Measurements from ENCODE around the gene RAB40C. TPM values are rescaled to one million over a fixed set of nuclear protein-coding genes. Genes with fewer than 3 reads are reported as not detected.

RAB40C gene
- total RNA-seq, 1 donor = 11.2 TPM

DNA sequence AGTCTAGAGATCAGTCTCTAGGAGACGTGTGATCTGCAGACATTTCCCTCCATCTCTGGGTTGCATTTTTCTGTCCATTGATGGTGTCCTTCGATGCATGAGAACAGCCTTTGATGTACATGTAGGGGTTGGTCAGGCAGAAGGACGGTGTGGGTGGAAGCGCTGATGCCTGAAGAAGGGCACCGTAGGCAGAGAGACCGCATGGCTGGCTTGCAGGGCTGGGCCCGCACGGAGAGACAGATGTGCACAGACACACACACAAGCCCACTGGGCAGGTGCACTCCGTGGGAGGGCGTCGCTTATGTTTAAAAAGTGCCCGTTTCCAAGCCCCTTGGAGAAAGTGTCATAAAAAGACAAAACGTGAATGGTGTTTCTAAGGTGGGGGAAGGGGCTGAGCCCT is 25.3 kb downstream of the RAB40C start:
- Histone ChIP-seq H3K27me3 (ENCODE audit: insufficient read depth, low read length) (no peaks in the 10 kb centered on the region), H3K4me3 (ENCODE audit: insufficient read depth, low read length) (no peak overlapping the region), H3K79me2 (ENCODE audit: insufficient read depth, low read length) (peaks cover 18% of the 10 kb centered on the region), H2AFZ (ENCODE audit: low read length) (no peak overlapping the region), H3K27ac (ENCODE audit: low read depth, low read length) (no peak overlapping the region), H3K4me1 (ENCODE audit: insufficient read depth, low read length) (no peaks in the 10 kb centered on the region), H3K4me2 (ENCODE audit: insufficient read depth, low read length) (no peak overlapping the region), H3K36me3 (ENCODE audit: insufficient read depth, low read length) (no peaks in the 10 kb centered on the region), H4K20me1 (ENCODE audit: insufficient read depth, low read length) (peaks cover 12% of the 10 kb centered on the region), H3K9me3 (ENCODE audit: low read depth, low read length) (no peaks in the 10 kb centered on the region)
- TF ChIP-seq, protein P1, sequence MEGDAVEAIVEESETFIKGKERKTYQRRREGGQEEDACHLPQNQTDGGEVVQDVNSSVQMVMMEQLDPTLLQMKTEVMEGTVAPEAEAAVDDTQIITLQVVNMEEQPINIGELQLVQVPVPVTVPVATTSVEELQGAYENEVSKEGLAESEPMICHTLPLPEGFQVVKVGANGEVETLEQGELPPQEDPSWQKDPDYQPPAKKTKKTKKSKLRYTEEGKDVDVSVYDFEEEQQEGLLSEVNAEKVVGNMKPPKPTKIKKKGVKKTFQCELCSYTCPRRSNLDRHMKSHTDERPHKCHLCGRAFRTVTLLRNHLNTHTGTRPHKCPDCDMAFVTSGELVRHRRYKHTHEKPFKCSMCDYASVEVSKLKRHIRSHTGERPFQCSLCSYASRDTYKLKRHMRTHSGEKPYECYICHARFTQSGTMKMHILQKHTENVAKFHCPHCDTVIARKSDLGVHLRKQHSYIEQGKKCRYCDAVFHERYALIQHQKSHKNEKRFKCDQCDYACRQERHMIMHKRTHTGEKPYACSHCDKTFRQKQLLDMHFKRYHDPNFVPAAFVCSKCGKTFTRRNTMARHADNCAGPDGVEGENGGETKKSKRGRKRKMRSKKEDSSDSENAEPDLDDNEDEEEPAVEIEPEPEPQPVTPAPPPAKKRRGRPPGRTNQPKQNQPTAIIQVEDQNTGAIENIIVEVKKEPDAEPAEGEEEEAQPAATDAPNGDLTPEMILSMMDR (IDR thresholded peaks at IDR 0.05; ENCODE audit: extremely low read depth, low read depth, low read length) = no peak
- peak; percentile 34 for DNase-seq (ENCODE audit: insufficient read length, low spot score, missing footprints)

DNA sequence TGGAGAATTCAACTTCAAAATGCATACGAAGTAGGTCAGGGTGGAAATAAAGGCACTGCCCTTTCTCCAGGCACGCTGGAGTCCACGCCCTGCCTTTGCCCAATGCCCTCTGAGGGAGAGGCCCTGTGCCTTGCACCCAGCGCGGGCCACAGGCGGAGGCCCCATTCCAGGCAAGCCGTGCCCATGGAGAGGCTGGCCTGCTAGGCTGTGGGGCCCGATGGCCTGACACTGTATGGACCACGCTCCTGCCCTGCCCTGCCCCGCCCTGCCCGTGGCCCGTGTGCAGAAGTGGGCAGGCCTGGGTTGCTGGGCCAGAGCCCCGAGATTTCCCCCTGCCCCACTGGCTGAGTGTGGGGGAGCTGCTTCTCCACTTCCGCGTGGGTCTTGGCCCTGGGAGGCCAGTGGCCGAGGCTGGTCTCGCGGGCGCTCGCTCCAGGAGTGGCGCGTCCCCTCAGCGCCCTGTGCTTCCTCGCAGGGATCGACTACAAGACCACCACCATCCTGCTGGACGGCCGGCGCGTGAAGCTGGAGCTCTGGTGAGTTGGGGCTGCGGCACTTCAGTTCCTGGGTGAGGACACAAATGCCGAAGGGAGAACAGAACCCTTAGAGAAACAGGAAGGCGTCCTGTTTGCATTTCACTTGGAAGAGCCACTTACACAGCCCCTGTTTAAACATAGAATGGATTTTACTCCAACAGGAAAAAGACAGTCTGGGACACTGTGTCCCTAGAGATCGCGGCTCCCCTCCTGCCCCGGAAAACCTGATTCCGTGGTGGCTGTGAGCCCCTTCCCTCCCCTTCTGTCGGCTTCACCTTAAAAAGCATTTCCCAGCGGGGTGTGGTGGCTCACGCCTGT is 27.1 kb downstream of the RAB40C start:
- H3K4me3 ChIP-seq (ENCODE audit: insufficient read depth, low read length) = no peak overlapping the region
- no peak overlapping the region for H2AFZ ChIP-seq (ENCODE audit: low read length)

DNA sequence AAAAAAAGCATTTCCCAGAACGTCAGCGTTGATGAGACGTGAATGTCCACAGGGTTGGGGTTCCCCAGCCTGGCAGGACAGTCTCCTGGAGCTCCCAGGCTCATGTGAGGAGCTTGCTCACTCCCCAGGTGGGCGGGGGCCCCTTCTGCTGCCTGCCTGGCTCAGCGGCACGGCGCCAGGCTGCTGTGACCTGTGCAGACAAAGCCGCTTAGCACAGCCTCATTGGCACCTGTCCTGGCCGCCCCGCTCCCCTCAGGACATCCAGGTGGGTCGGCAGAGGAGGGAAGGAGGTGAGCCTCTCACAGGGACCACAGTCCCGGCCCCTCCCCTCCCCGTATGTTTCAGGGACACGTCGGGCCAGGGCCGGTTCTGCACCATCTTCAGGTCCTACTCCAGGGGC is 28.0 kb downstream of the RAB40C start:
- H2AFZ ChIP-seq (ENCODE audit: low read length) = no peak overlapping the region
- H3K27me3 ChIP-seq (ENCODE audit: insufficient read depth, low read length) = no peaks in the 10 kb centered on the region
- peak; percentile 70 for DNase-seq (ENCODE audit: insufficient read length, low spot score, missing footprints)
- peaks cover 17% of the 10 kb centered on the region for H4K20me1 ChIP-seq (ENCODE audit: insufficient read depth, low read length)
- TF ChIP-seq, protein P1 (IDR thresholded peaks at IDR 0.05; ENCODE audit: extremely low read depth, low read depth, low read length) = no peak
- H3K79me2 ChIP-seq (ENCODE audit: insufficient read depth, low read length) = peaks cover 18% of the 10 kb centered on the region
- H3K9me3 ChIP-seq (ENCODE audit: low read depth, low read length) = no peaks in the 10 kb centered on the region
- H3K4me3 ChIP-seq (ENCODE audit: insufficient read depth, low read length) = no peak overlapping the region
- H3K36me3 ChIP-seq (ENCODE audit: insufficient read depth, low read length) = no peaks in the 10 kb centered on the region
- H3K4me2 ChIP-seq (ENCODE audit: insufficient read depth, low read length) = no peak overlapping the region
- H3K27ac ChIP-seq (ENCODE audit: low read depth, low read length) = no peak overlapping the region
- no peaks in the 10 kb centered on the region for H3K4me1 ChIP-seq (ENCODE audit: insufficient read depth, low read length)

More for the DNA sequence above, 27.1 kb downstream of the RAB40C start:
- Histone ChIP-seq H3K36me3 (ENCODE audit: insufficient read depth, low read length) (no peaks in the 10 kb centered on the region), H3K27me3 (ENCODE audit: insufficient read depth, low read length) (no peaks in the 10 kb centered on the region), H3K79me2 (ENCODE audit: insufficient read depth, low read length) (peaks cover 15% of the 10 kb centered on the region), H3K9me3 (ENCODE audit: low read depth, low read length) (no peaks in the 10 kb centered on the region), H3K4me1 (ENCODE audit: insufficient read depth, low read length) (no peaks in the 10 kb centered on the region), H3K4me2 (ENCODE audit: insufficient read depth, low read length) (no peak overlapping the region), H4K20me1 (ENCODE audit: insufficient read depth, low read length) (peaks cover 17% of the 10 kb centered on the region), H3K27ac (ENCODE audit: low read depth, low read length) (no peak overlapping the region)
- TF ChIP-seq, protein P1 (IDR thresholded peaks at IDR 0.05; ENCODE audit: extremely low read depth, low read depth, low read length) = no peak
- peak; percentile 79 for DNase-seq (ENCODE audit: insufficient read length, low spot score, missing footprints)

DNA sequence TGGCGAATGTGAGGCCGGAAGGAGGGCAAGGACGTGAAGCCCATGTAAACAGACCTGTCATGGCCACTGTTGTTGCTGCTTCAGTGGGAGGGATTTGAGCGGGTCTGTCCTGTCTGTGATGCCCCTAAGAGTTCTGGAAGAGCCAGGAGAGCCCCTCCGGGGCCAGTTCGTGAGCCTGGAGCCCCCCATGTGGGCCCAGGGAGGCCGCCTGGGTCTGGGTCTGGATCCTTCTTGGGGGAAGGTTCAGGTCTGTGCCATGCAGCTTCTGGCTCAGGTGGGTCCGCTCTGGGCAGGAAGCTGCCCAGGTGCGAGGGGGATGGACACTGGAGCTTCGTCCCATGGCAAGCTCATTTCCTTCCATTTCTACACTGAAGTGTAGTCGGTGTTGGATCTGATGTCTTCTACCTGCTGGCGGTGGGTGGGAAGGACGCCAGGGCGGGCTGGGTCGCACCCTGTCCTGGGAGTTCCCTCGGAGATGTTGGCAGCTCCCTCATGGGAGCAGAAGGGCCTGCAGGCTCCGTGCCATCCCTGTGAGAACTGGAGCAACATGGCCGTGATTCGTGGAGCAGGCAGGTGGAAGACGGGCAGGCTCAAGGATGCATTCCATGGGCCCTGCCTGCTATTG is 29.7 kb downstream of the RAB40C start:
- no peaks in the 10 kb centered on the region for H3K36me3 ChIP-seq (ENCODE audit: insufficient read depth, low read length)
- peaks cover 22% of the 10 kb centered on the region for H4K20me1 ChIP-seq (ENCODE audit: insufficient read depth, low read length)
- peak; percentile 62 for DNase-seq (ENCODE audit: insufficient read length, low spot score, missing footprints)
- no peaks in the 10 kb centered on the region for H3K9me3 ChIP-seq (ENCODE audit: low read depth, low read length)
- H3K79me2 ChIP-seq (ENCODE audit: insufficient read depth, low read length) = peaks cover 16% of the 10 kb centered on the region
- H3K4me3 ChIP-seq (ENCODE audit: insufficient read depth, low read length) = no peak overlapping the region
- H3K4me1 ChIP-seq (ENCODE audit: insufficient read depth, low read length) = no peaks in the 10 kb centered on the region
- TF ChIP-seq, protein P1 (IDR thresholded peaks at IDR 0.05; ENCODE audit: extremely low read depth, low read depth, low read length) = no peak
- no peak overlapping the region for H3K4me2 ChIP-seq (ENCODE audit: insufficient read depth, low read length)
- H3K27ac ChIP-seq (ENCODE audit: low read depth, low read length) = no peak overlapping the region
- no peak overlapping the region for H2AFZ ChIP-seq (ENCODE audit: low read length)
- H3K27me3 ChIP-seq (ENCODE audit: insufficient read depth, low read length) = no peaks in the 10 kb centered on the region
